ENCODE measurements around the gene MED29.
A peak's percentile ranks its signal among the peaks of the same experiment; 100 is the strongest.

MED29 gene

GRCh38 chr19:39397360-39398296 lies 6.5 kb downstream of the MED29 start:
- DNase-seq (ENCODE audit: low read depth in 4 of 4, low spot score in 1 of 4) = peak; percentile 89 to 99 (median 92)

- peak in 1 of 4 experiments; percentile 45 for DNase-seq (ENCODE audit: low read depth in 4 of 4, low spot score in 1 of 4)
Measured at GRCh38 chr19:39398297-39398864, 7.2 kb downstream of the MED29 start.

- no peak for DNase-seq (ENCODE audit: low read depth in 4 of 4, low spot score in 1 of 4)
Measured at GRCh38 chr19:39399668-39400050, 8.5 kb downstream of the MED29 start.

- DNase-seq (ENCODE audit: low read depth in 4 of 4, low spot score in 1 of 4) = no peak
Measured at GRCh38 chr19:39400061-39400460, 8.9 kb downstream of the MED29 start.

GRCh38 chr19:39401070-39401548 lies 9.9 kb downstream of the MED29 start:
- no peak for DNase-seq (ENCODE audit: low read depth in 4 of 4, low spot score in 1 of 4)

GRCh38 chr19:39401549-39402345 lies 10.6 kb downstream of the MED29 start:
- DNase-seq (ENCODE audit: low read depth in 4 of 4, low spot score in 1 of 4) = peak in 2 of 4 experiments; percentile 61 to 70

GRCh38 chr19:39402346-39403300 lies 11.4 kb downstream of the MED29 start:
- peak in 3 of 4 experiments; percentile 56 to 87 (median 79) for DNase-seq (ENCODE audit: low read depth in 4 of 4, low spot score in 1 of 4)

- peak; percentile 84 to 95 (median 91) for DNase-seq (ENCODE audit: low read depth in 4 of 4, low spot score in 1 of 4)
Measured at GRCh38 chr19:39403331-39404312, 12.4 kb downstream of the MED29 start.

GRCh38 chr19:39405261-39405957 lies 14.2 kb downstream of the MED29 start:
- no peak for DNase-seq (ENCODE audit: low read depth in 4 of 4, low spot score in 1 of 4)

- DNase-seq (ENCODE audit: low read depth in 4 of 4, low spot score in 1 of 4) = peak in 3 of 4 experiments; percentile 60 to 84 (median 82)
Measured at GRCh38 chr19:39405958-39406655, 14.9 kb downstream of the MED29 start.

- peak in 3 of 4 experiments; percentile 79 to 84 (median 82) for DNase-seq (ENCODE audit: low read depth in 4 of 4, low spot score in 1 of 4)
Measured at GRCh38 chr19:39406656-39407409, 15.7 kb downstream of the MED29 start, which contains the start of gene ZFP36. Gene ZFP36 (plus strand): TSS chr19:39406847. CDS start chr19:39406905, 58 bp downstream.

- DNase-seq (ENCODE audit: low read depth in 4 of 4, low spot score in 1 of 4) = no peak
Measured at GRCh38 chr19:39407410-39407659, 16.2 kb downstream of the MED29 start.

GRCh38 chr19:39407660-39408391 lies 16.6 kb downstream of the MED29 start:
- no peak for DNase-seq (ENCODE audit: low read depth in 4 of 4, low spot score in 1 of 4)

- no peak for DNase-seq (ENCODE audit: low read depth in 4 of 4, low spot score in 1 of 4)
Measured at GRCh38 chr19:39408392-39409207, 17.4 kb downstream of the MED29 start.

- DNase-seq (ENCODE audit: low read depth in 4 of 4, low spot score in 1 of 4) = peak in 3 of 4 experiments; percentile 49 to 83 (median 63)
Measured at GRCh38 chr19:39409208-39410016, 18.2 kb downstream of the MED29 start.
